Cardiac fibroblast (primary cell): ENCODE results near the gene CRACDL.

Experiments
- DNase-seq, 2 donors: peaks; one replicate each; pipeline versions ENCODE4 v3.0.0 to v3.0.0-alpha.2; 2010; ENCODE audit warnings: low read depth in 2 of 2
- H3K4me3 ChIP-seq, 2 donors: replicated peaks in 1 of 2; 1 replicate in 1 of 2; 2 replicates in 1 of 2; pipeline ENCODE4 v1.5.1; 2011; ENCODE audit warnings: low read depth in 2 of 2, low read length in 2 of 2, mild to moderate bottlenecking in 2 of 2, moderate library complexity in 1 of 2
- CTCF ChIP-seq: IDR thresholded peaks from one replicate; pipeline ENCODE4 v1.5.1; 2011; ENCODE audit warnings: low read depth, mild to moderate bottlenecking, low read length, inconsistent platforms

CRACDL gene

GRCh38 chr2:98796775-98797544, 139.1 kb downstream of the CRACDL start:
- TF ChIP-seq CTCF = no peak
- H3K4me3 ChIP-seq = no peak overlapping the region
- peak in 1 of 2 donors; percentile 34 for DNase-seq

GRCh38 chr2:98795891-98796676, 139.9 kb downstream of the CRACDL start:
- DNase-seq = peak in 1 of 2 donors; percentile 40
- no peak for TF ChIP-seq CTCF
- H3K4me3 ChIP-seq = no peak overlapping the region

- no peak overlapping the region for H3K4me3 ChIP-seq
- TF ChIP-seq CTCF = no peak
- DNase-seq = no peak
Measured at GRCh38 chr2:98793897-98794830, 141.9 kb downstream of the CRACDL start.

GRCh38 chr2:98793275-98793674, 142.8 kb downstream of the CRACDL start:
- no peak overlapping the region for H3K4me3 ChIP-seq
- no peak for TF ChIP-seq CTCF
- DNase-seq = peak in 1 of 2 donors; percentile 40

GRCh38 chr2:98790221-98790620, 145.8 kb downstream of the CRACDL start:
- DNase-seq = no peak
- TF ChIP-seq CTCF = no peak

GRCh38 chr2:98787700-98788099, 148.3 kb downstream of the CRACDL start:
- no peak for TF ChIP-seq CTCF
- no peak overlapping the region for H3K4me3 ChIP-seq
- DNase-seq = no peak

More at GRCh38 chr2:98790221-98790620, 145.8 kb downstream of the CRACDL start:
- H3K4me3 ChIP-seq = no peak overlapping the region
